CD8-positive, alpha-beta memory T cell (primary cell): Measurements from ENCODE around the gene TSPAN2. TPM values are rescaled to one million over a fixed set of nuclear protein-coding genes. Genes with fewer than 3 reads are reported as not detected.

Experiments used
- CTCF ChIA-PET: fragments of 350-600 bp; sonication (Branson Sonifier 250); formaldehyde crosslinking; loops from one replicate; lab custom pipeline; 2021; ENCODE audit warnings: antibody characterized with exemption; lab: Charles Lee
- POLR2A ChIA-PET: fragments of 350-600 bp; sonication (Branson Sonifier 250); formaldehyde crosslinking; loops from one replicate; lab custom pipeline; 2021; ENCODE audit warnings: antibody characterized with exemption; lab: Charles Lee
- DNase-seq, 5 donors: peaks; one replicate each; pipeline versions ENCODE4 v3.0.0 to v3.0.0-alpha.2; 2020 to 2022; ENCODE audit warnings: mixed read lengths in 1 of 5
- H3K27ac ChIP-seq: one replicate; pipeline ENCODE4 v1.7.0; 2013; ENCODE audit warnings: low read depth, mild to moderate bottlenecking, low read length, moderate library complexity
- H3K27me3 ChIP-seq: 2 replicates; pipeline ENCODE4 v1.7.0; 2013; ENCODE audit warnings: low read length, mild to moderate bottlenecking; ENCODE audit not compliant: insufficient read depth, poor library complexity, severe bottlenecking
- H3K36me3 ChIP-seq: 2 replicates; pipeline ENCODE4 v1.7.0; 2013; ENCODE audit warnings: mild to moderate bottlenecking, low read length, moderate library complexity; ENCODE audit not compliant: insufficient read depth
- H3K4me1 ChIP-seq: 2 replicates; pipeline ENCODE4 v1.7.0; 2013; ENCODE audit warnings: mild to moderate bottlenecking, low read length, moderate library complexity; ENCODE audit not compliant: insufficient read depth
- H3K4me3 ChIP-seq: 2 replicates; pipeline ENCODE4 v1.7.0; 2013; ENCODE audit warnings: mild to moderate bottlenecking, low read length
- H3K9me3 ChIP-seq: 2 replicates; pipeline ENCODE4 v1.7.0; 2013; ENCODE audit warnings: mild to moderate bottlenecking, low read length
- H3K27ac Mint-ChIP-seq, 8 donors: one replicate each; pipeline ENCODE4 v1.8.0; 2020 to 2021; ENCODE audit warnings: mixed read lengths in 8 of 8, mild to moderate bottlenecking in 6 of 8, inconsistent platforms in 3 of 8, moderate library complexity in 3 of 8
- H3K27me3 Mint-ChIP-seq, 2 donors: one replicate each; pipeline ENCODE4 v1.8.0; 2020 to 2021; ENCODE audit warnings: mixed read lengths in 2 of 2, mild to moderate bottlenecking in 1 of 2, moderate library complexity in 1 of 2
- H3K36me3 Mint-ChIP-seq, 3 donors: one replicate each; pipeline ENCODE4 v1.8.0; 2020 to 2021; ENCODE audit warnings: mixed read lengths in 3 of 3, inconsistent platforms in 1 of 3, mild to moderate bottlenecking in 1 of 3
- H3K4me1 Mint-ChIP-seq, 3 donors: one replicate each; pipeline ENCODE4 v1.8.0; 2020 to 2021; ENCODE audit warnings: mixed read lengths in 3 of 3, inconsistent platforms in 1 of 3, mild to moderate bottlenecking in 1 of 3
- H3K4me3 Mint-ChIP-seq, 7 donors: one replicate each; pipeline ENCODE4 v1.8.0; 2020 to 2021; ENCODE audit warnings: mixed read lengths in 7 of 7, mild to moderate bottlenecking in 6 of 7, moderate library complexity in 4 of 7, inconsistent platforms in 2 of 7
- H3K9me3 Mint-ChIP-seq, 5 donors: one replicate each; pipeline ENCODE4 v1.8.0; 2020 to 2022; ENCODE audit warnings: mixed read lengths in 5 of 5, mild to moderate bottlenecking in 3 of 5, moderate library complexity in 2 of 5, inconsistent platforms in 1 of 5
- polyA plus RNA-seq: library from polyadenylated mRNA; unstranded; fragments of 300-500 nt; fragmentation: Illumina TruSeq; gene quantifications from one replicate; pipeline ENCODE4 v1.2.3, GENCODE V29; 2021
- total RNA-seq, 2 experiments: library from RNA; stranded (reverse); gene quantifications; one replicate each; pipeline ENCODE4 v1.2.3, GENCODE V29; 2021

The TSPAN2 gene
- total and polyA plus RNA-seq, 3 experiments from 2014 or later, result 1.3 to 7.1 (median 2.0) TPM

DNA sequence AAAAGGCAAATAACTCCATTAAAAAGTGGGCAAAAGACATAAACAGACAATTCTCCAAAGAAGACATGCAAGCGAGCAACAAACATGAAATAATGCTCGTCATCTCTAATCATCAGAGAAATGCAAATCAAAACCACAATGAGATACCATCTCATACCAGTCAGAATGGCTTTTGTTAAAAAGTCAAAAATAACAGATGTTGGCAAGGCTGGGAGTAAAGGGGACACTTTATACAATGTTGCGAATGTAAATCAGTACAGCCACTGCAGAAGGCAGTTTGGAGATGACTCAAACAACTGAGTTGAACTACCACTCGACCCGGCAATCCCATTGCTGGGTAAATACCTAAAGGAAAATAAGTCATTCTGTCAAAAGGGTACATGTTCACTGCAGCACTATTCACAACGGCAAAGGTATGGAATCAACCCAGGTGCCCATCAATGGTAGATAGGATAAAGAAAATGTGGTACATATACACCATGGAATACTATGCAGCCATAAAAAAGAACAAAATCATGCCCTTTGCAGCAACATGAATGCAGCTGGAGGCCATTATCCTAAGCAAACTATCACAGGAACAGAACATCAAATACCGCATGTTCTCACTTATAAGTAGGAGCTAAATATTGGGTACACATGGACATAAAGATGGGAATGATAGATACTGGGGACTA is 25.9 kb downstream of the TSPAN2 start:
- Mint-ChIP-seq H3K4me3 (peak overlapping the region; percentile 65 to 87 (median 80)), H3K27me3 (no peaks in the 10 kb centered on the region), H3K27ac (peak overlapping the region; percentile 97 to 100 (median 98)), H3K9me3 (no peaks in the 10 kb centered on the region), H3K4me1 (peaks cover 42 to 51% (median 44%) of the 10 kb centered on the region in 3 donors), H3K36me3 (peaks cover 0 to 4% (median 3%) of the 10 kb centered on the region in 3 donors)
- CTCF ChIA-PET, result no interaction called here
- DNase-seq, result peak in 3 of 5 donors; percentile 62 to 83 (median 78)
- Histone ChIP-seq H3K9me3 (no peaks in the 10 kb centered on the region), H3K27ac (peak overlapping the region; percentile 94), H3K27me3 (no peaks in the 10 kb centered on the region), H3K36me3 (no peaks in the 10 kb centered on the region), H3K4me3 (peak overlapping the region; percentile 42), H3K4me1 (peaks cover 37% of the 10 kb centered on the region)
- POLR2A ChIA-PET, result interaction anchor here (1.7 kb wide), 1 partner anchor 36 kb away, joined by 7 read pairs; no protein-coding TSS in a partner anchor

DNA sequence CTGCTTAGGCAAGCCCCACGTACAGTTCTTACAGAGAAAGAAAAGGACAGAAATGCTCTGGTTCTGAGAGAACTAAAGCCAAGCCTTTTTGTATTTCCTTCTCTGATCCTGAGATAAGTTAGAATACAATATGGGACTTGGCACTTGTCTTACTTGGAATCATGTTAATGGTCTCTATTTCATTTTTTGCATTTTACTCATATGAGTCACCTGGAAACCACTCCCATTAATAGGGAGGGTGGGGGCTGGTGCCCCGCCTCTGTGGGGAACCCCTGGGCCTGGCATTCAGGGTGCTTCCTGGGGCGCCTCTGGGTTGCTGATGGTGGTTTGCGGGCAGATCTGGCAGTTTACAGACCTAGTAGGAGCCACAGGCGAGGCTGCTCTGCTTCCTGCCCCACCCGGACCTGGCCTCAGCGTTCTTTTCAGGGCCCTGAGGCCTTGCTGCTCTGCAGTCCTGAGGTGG is 26.7 kb downstream of the TSPAN2 start:
- Mint-ChIP-seq H3K27me3 (no peaks in the 10 kb centered on the region), H3K4me1 (peaks cover 42 to 51% (median 44%) of the 10 kb centered on the region in 3 donors), H3K36me3 (peaks cover 0 to 5% (median 3%) of the 10 kb centered on the region in 3 donors), H3K27ac (peak overlapping the region; percentile 97 to 100 (median 98)), H3K4me3 (peak overlapping the region; percentile 65 to 87 (median 80)), H3K9me3 (no peaks in the 10 kb centered on the region)
- CTCF ChIA-PET, result interaction anchor here (1.0 kb wide), 1 partner anchor 10 kb away, joined by 3 read pairs; no protein-coding TSS in a partner anchor
- POLR2A ChIA-PET, result interaction anchor here (1.7 kb wide), 1 partner anchor 36 kb away, joined by 7 read pairs; no protein-coding TSS in a partner anchor
- no peaks in the 10 kb centered on the region for H3K9me3 ChIP-seq
- H3K27me3 ChIP-seq, result no peaks in the 10 kb centered on the region
- H3K27ac ChIP-seq, result peak overlapping the region; percentile 94
- H3K4me3 ChIP-seq, result peak overlapping the region; percentile 42
- peaks cover 37% of the 10 kb centered on the region for H3K4me1 ChIP-seq
- peak; percentile 91 to 99 (median 97) for DNase-seq
- no peaks in the 10 kb centered on the region for H3K36me3 ChIP-seq

DNA sequence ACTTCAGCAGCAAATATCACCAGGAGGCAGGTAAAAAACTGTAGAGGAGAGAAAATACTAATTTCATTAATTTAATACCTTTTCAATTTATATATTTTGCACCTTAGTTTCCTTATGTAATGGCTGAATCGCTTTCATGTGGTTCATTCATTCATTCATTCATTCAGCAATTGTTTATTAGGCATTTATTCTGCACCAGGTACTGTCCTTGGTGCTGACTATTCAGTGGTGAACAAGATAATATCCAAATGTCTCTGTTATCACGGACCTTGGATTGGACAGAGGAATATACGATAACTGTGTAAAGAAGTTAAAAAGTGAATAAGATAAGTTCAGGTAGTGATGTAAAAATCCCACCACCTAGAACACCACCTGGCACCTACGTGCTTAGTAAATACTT is 28.8 kb downstream of the TSPAN2 start:
- no peaks in the 10 kb centered on the region for H3K36me3 ChIP-seq
- CTCF ChIA-PET, result no interaction called here
- peaks cover 0 to 5% (median 3%) of the 10 kb centered on the region in 3 donors for H3K36me3 Mint-ChIP-seq

DNA sequence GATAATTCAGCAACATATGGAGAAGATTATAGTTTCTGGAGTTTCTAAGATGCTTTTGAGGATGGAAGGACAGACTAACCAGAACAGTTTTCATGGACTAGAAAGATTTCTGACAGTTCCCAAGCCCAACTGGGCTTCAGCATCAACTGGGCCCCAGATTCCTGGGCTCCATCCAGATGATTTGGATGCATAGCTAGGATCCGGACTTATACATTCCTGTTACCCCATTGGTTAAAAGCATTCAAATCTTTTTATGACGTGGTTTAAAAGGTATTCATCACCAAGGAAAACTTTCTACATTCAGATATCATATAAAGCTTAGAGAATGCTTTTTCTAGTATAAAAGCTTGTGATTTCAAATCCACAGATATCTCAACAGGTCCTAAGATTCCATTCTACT is 30.0 kb downstream of the TSPAN2 start:
- Histone ChIP-seq H3K4me1 (peaks cover 32% of the 10 kb centered on the region), H3K27ac (no peak overlapping the region), H3K36me3 (no peaks in the 10 kb centered on the region), H3K4me3 (no peak overlapping the region), H3K9me3 (no peaks in the 10 kb centered on the region), H3K27me3 (no peaks in the 10 kb centered on the region)
- ChIA-PET POLR2A (no interaction called here), CTCF (no interaction called here)
- Mint-ChIP-seq H3K9me3 (no peaks in the 10 kb centered on the region), H3K4me3 (no peak overlapping the region), H3K27me3 (peaks cover 0 to 1% of the 10 kb centered on the region in 2 donors), H3K4me1 (peaks cover 39 to 42% (median 39%) of the 10 kb centered on the region in 3 donors), H3K36me3 (peaks cover 0 to 5% (median 3%) of the 10 kb centered on the region in 3 donors), H3K27ac (no peak overlapping the region)
- DNase-seq, result no peak

More for the DNA sequence above, 28.8 kb downstream of the TSPAN2 start:
- POLR2A ChIA-PET, result no interaction called here
- Histone ChIP-seq H3K9me3 (no peaks in the 10 kb centered on the region), H3K27me3 (no peaks in the 10 kb centered on the region), H3K27ac (no peak overlapping the region), H3K4me1 (peaks cover 37% of the 10 kb centered on the region), H3K4me3 (no peak overlapping the region)
- no peak for DNase-seq
- Mint-ChIP-seq H3K9me3 (no peaks in the 10 kb centered on the region), H3K4me1 (peaks cover 41 to 47% (median 42%) of the 10 kb centered on the region in 3 donors), H3K27me3 (no peaks in the 10 kb centered on the region), H3K27ac (peak overlapping the region in 6 of 8 donors; percentile 24 to 100 (median 48)), H3K4me3 (no peak overlapping the region)

DNA sequence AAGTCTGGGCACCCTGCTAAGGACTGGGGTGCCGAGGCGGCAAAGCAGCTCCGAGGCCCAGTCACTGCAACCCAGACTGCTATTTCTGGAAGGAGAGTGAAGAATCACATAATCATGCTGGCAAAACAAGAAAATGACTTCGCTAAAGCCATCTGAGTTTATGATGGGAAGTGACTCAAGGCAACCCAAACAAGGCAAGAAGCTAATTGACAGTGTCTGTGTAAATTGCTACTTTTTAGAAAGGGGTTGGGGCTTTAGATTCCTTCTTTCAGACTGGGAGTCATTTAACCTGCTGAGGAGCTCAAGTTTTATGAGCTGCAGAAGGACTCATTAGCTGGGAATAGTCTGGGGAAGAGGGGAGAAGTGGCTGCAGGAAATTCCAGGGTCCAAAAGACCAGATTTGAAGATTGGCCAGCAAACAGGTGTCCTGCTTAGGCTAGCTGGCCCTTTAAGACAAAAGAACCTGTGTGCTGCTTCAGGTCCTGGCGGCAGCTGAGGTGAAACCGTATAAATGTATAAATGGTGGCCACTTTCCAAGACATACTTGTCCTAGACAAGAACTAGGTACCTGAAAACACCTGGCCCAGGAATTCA is 31.5 kb downstream of the TSPAN2 start:
- peaks cover 0 to 5% (median 3%) of the 10 kb centered on the region in 3 donors for H3K36me3 Mint-ChIP-seq
- H3K4me1 Mint-ChIP-seq, result peaks cover 23 to 26% (median 24%) of the 10 kb centered on the region in 3 donors
- no peaks in the 10 kb centered on the region for H3K9me3 Mint-ChIP-seq
- H3K4me3 Mint-ChIP-seq, result no peak overlapping the region
- Histone ChIP-seq H3K27ac (no peak overlapping the region), H3K9me3 (no peaks in the 10 kb centered on the region), H3K4me1 (peaks cover 17% of the 10 kb centered on the region), H3K27me3 (no peaks in the 10 kb centered on the region), H3K4me3 (no peak overlapping the region), H3K36me3 (no peaks in the 10 kb centered on the region)
- ChIA-PET CTCF (interaction anchor here (1.0 to 1.6 kb wide), 5 partner anchors 14 to 70 kb away, joined by 3 to 5 read pairs (median 4); no protein-coding TSS in a partner anchor), POLR2A (no interaction called here)
- peak overlapping the region in 1 of 8 donors; percentile 58 for H3K27ac Mint-ChIP-seq
- DNase-seq, result no peak
- H3K27me3 Mint-ChIP-seq, result peaks cover 0 to 1% of the 10 kb centered on the region in 2 donors

DNA sequence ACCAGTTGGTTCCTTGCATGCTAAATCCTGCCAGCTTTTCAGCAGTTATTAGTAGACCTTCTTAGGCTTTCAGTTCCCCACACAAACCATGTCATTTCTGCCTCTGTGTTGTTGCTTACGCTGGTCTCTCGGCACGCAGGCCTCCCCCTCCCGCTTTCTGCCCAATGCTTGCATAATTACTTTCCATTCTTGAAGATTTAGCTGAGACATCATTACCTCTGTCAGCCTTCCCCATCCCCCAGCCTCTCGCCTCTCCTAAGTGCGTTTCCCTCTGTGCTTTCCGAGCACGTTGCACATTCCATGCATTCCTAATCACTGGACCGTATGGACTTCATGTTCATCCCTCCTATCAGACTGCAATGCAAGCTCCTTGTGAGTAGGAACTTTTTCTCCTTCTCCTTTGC is 32.9 kb downstream of the TSPAN2 start:
- no peak for DNase-seq
- ChIA-PET CTCF (interaction anchor here (1.0 to 1.6 kb wide), 4 partner anchors 21 to 72 kb away, joined by 3 to 5 read pairs (median 4); no protein-coding TSS in a partner anchor), POLR2A (no interaction called here)
- Histone ChIP-seq H3K9me3 (no peaks in the 10 kb centered on the region), H3K4me1 (peaks cover 5% of the 10 kb centered on the region), H3K27ac (no peak overlapping the region), H3K4me3 (no peak overlapping the region), H3K36me3 (no peaks in the 10 kb centered on the region), H3K27me3 (no peaks in the 10 kb centered on the region)
- Mint-ChIP-seq H3K4me1 (peaks cover 9 to 13% (median 10%) of the 10 kb centered on the region in 3 donors), H3K9me3 (no peaks in the 10 kb centered on the region), H3K27ac (no peak overlapping the region), H3K36me3 (peaks cover 0 to 5% (median 3%) of the 10 kb centered on the region in 3 donors), H3K4me3 (no peak overlapping the region), H3K27me3 (peaks cover 0 to 1% of the 10 kb centered on the region in 2 donors)

DNA sequence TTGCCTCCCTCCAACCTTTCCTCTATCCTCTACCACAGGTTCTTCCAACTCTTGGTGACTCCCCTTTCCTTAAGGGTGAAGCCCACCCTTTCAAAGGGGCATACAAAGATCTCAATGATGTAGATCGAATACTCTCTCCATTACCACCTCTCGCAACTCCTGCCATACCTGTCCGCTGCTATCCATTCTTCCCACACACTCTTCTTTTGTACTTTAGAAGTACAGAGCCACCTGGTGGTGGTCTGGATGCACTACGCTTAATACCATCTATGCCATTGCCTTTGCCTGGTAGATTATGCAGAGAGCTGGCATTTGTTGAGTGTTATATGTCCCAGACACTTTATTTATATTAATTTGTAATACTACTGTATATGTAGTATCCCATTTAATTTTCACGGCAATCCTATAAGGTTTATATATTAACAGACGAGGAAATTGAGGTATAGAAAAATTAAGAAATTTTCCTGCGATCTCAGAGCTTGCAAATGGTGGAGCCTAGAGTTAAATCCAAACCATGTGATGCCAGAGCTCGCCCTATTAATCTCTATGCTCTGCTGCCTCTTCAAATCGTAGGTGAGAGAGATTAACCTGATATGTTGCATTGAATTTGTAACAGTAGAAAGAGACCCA is 36.7 kb downstream of the TSPAN2 start:
- Mint-ChIP-seq H3K36me3 (peaks cover 0 to 2% (median 0%) of the 10 kb centered on the region in 3 donors), H3K27me3 (peaks cover 0 to 1% of the 10 kb centered on the region in 2 donors), H3K4me1 (peaks cover 2 to 5% (median 3%) of the 10 kb centered on the region in 3 donors), H3K27ac (no peak overlapping the region), H3K9me3 (no peaks in the 10 kb centered on the region), H3K4me3 (no peak overlapping the region)
- CTCF ChIA-PET, result interaction anchor here (0.6 to 3.9 kb wide), 19 partner anchors 9 to 705 kb away, joined by 3 to 28 read pairs (median 3); partner anchors contain the start of genes BCAS2, TSHB and TSPAN2
- Histone ChIP-seq H3K27me3 (no peaks in the 10 kb centered on the region), H3K27ac (no peak overlapping the region), H3K9me3 (no peaks in the 10 kb centered on the region), H3K4me3 (no peak overlapping the region), H3K36me3 (no peaks in the 10 kb centered on the region), H3K4me1 (no peaks in the 10 kb centered on the region)
- POLR2A ChIA-PET, result no interaction called here
- DNase-seq, result peak; percentile 26 to 71 (median 34)
